GM18517 (cell line): Measurements from ENCODE around the gene TTLL11.

Source experiments
- ATAC-seq: cut with Tn5 transposase; IDR thresholded peaks from one replicate; pipeline ENCODE4 v1.9.1; 2021; ENCODE audit warnings: mild to moderate bottlenecking, moderate library complexity; ENCODE audit not compliant: unreplicated experiment

Gene TTLL11

GRCh38 chr9:121886759-121887485, 206.2 kb downstream of the TTLL11 start:
- ATAC-seq = no peak

- ATAC-seq = no peak
Observed at GRCh38 chr9:121885345-121885901, 207.7 kb downstream of the TTLL11 start.

- ATAC-seq = no peak
Observed at GRCh38 chr9:121884057-121884541, 209.0 kb downstream of the TTLL11 start.

- ATAC-seq = no peak
Observed at GRCh38 chr9:121883281-121884056, 209.6 kb downstream of the TTLL11 start.

- no peak for ATAC-seq
Observed at GRCh38 chr9:121881920-121882500, 211.1 kb downstream of the TTLL11 start.

GRCh38 chr9:121880343-121880898, 212.7 kb downstream of the TTLL11 start:
- no peak for ATAC-seq

- ATAC-seq = no peak
Observed at GRCh38 chr9:121878271-121878822, 214.8 kb downstream of the TTLL11 start.

GRCh38 chr9:121876658-121877271, 216.3 kb downstream of the TTLL11 start:
- no peak for ATAC-seq

GRCh38 chr9:121876255-121876654, 216.9 kb downstream of the TTLL11 start:
- no peak for ATAC-seq

- ATAC-seq = no peak
Observed at GRCh38 chr9:121874524-121874923, 218.6 kb downstream of the TTLL11 start.

- ATAC-seq = no peak
Observed at GRCh38 chr9:121871431-121872025, 221.6 kb downstream of the TTLL11 start.

- ATAC-seq = no peak
Observed at GRCh38 chr9:121870271-121870670, 222.8 kb downstream of the TTLL11 start.

GRCh38 chr9:121868626-121869025, 224.5 kb downstream of the TTLL11 start:
- no peak for ATAC-seq

- ATAC-seq = no peak
Observed at GRCh38 chr9:121866927-121867326, 226.2 kb downstream of the TTLL11 start.

- no peak for ATAC-seq
Observed at GRCh38 chr9:121865884-121866283, 227.2 kb downstream of the TTLL11 start.

- ATAC-seq = no peak
Observed at GRCh38 chr9:121865060-121865459, 228.0 kb downstream of the TTLL11 start.

GRCh38 chr9:121863955-121864354, 229.2 kb downstream of the TTLL11 start:
- ATAC-seq = no peak

GRCh38 chr9:121862371-121863332, 230.5 kb downstream of the TTLL11 start:
- ATAC-seq = no peak
